CD4-positive, alpha-beta T cell treated with Interferon alpha-2 for 1 hour (primary cell): ENCODE data around the gene RUSC2.
"Not testable (repeated sequence)": the region's sequence is repeated elsewhere in the genome, so short reads cannot be mapped to it uniquely, and the experiment has no call there.

ENCODE experiments used
- DNase-seq, 2 donors: peaks; one replicate each; pipeline ENCODE4 v3.0.0-alpha.2; 2020 to 2022

Gene RUSC2

DNA sequence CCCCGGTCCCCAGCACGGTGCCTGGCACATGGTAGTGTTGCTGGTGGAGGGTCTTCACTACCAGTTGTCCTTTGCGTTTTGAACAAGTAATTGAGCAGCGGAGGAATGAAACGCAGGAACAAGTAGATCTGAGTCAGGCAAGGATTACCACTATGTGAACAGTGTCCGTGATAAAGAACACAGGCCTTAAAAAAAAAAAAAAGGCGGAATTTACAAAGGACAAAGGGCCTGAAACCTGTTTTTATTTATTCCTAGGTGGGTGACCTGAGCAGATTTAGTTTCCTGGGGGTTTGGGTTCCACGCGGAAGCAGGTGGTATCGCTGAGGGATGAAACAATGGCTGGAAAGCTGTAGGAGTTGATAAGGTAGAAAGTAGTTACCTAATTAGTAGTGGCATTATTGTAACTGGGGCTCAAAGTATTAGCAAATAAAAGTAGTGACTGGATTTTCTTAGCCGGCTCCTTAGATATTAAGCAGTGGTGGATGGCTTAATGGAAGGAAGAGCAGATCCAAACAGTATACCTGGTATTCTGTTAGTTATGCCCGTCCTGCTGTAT is 1.1 kb downstream of the RUSC2 start:
- DNase-seq = no peak

- not testable (repeated sequence) for DNase-seq
These were observed 3.2 kb downstream of the RUSC2 start for GRCh38 chr9:35493119-35493518.

DNA sequence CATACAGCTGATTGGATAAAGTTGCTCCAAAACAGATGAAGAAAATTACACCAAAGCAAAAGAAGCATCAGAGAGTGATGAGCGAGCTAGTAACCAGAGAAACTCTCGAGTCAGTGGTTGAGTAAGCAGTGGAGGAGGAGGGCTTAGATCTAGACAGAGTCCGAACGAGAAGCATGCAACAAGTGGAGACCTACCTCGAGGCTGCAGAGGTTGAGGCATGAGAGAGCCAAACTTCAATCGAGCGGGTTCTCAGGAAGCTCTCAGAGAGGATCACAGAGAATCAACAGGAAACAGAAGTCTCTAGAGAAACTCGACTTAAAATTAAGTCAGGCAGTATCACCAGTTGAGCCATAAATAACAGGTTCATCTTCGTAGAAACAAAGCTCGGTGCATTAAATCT is 6.1 kb downstream of the RUSC2 start:
- no peak for DNase-seq

DNA sequence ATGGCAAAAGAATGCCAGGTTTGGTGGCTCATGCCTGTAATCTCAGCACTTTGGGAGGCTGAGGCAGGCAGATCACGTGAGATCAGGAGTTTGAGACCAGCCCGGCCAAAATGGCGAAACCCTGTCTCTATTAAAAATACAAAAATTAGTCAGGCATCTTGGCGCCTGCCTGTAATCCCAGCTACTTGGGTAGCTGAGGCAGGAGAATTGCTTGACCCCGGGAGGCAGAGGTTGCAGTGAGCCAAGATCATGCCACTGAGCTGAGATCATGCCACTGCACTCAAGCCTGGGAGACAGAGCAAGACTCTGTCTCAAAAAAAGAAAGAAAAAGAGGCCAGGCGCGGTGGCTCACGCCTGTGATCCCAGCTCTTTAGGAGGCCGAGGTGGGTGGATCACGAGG is 8.3 kb downstream of the RUSC2 start:
- not testable (repeated sequence) for DNase-seq

GRCh38 chr9:35499029-35499700 is 9.3 kb downstream of the RUSC2 start:
- no peak for DNase-seq

- no peak for DNase-seq
These were observed 9.8 kb downstream of the RUSC2 start for GRCh38 chr9:35499701-35500030.

DNA sequence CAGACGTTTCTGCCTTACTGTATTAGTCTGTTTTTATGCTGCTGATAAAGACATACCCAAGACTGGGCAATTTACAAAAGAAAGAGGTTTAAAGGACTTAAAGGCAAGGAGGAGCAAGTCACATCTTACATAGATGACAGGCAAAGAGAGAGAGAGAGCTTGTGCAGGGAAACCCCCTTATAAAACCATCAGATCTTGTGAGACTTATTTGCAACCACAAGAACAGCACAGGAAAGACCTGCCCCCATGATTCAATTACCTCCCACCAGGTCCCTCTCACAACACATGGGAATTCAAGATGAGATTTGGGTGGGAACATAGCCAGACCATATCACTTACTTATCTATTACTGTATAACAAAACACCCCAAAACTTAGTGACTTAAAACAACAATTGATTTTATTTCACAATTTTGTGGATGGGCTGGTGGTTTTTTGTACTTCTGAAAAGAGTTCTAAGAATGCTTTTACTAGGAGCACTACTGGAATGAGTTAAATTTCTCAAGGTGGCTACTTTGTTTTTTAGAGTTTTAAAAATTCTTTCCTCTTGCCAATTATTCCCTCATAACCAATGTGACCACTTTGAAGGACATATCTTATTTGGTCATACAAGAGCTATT is 10.3 kb downstream of the RUSC2 start:
- no peak for DNase-seq

- DNase-seq = no peak
These were observed 12.0 kb downstream of the RUSC2 start for GRCh38 chr9:35501946-35502345.

- DNase-seq = no peak
These were observed 16.4 kb downstream of the RUSC2 start for GRCh38 chr9:35506359-35506758.

DNA sequence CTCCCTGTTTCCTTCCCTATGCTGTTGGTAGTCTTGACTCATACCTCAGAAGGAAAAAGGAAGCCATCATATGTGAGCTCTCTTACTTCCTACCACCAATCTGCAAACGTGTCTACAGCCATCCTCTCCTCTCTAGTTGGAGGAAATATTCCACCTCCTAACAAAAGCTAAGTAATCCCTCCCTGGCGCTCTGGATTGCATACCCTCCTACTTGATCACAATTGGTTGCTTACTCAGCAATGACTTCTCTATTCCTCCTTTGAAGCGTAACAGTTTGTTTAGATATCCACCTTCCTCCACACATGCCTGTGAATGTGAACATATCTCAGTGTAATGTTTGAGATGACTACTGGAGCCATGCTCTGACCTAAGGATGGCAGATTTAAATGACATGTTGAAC is 18.2 kb downstream of the RUSC2 start:
- no peak for DNase-seq

- no peak for DNase-seq
These were observed 20.5 kb downstream of the RUSC2 start for GRCh38 chr9:35510383-35510753.

DNA sequence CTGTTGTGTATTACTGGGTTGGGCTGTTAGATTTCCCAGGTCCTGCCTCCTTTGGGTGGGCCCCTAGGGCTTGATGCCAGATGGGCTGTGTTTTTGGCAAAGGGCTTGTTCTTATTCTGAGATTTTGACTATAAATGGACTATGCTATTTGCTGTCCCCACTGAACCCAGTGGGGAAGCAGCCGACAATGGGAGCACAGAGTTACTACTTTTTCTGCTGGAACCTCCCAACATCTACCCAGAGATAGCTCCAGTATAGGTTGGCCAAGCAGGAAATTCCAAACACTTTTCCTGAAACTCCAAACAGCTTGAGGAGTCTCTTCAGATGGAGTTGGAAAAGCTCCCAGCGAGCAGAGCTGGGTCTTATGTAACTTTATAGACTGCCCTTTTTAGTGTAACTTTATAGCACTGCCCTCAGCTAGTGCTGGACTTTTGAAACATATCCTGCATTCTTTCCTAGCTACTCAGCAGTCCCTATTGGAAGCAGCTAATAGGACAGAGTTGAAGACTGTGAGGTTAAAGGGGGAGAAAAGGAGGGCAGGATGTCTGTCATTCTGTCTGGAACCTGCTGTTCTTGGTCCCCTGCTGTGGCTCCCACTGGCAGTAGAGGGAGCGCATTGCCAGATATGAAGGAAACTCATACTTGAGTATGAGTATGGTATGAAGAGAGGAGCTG is 21.0 kb downstream of the RUSC2 start:
- no peak for DNase-seq

- no peak for DNase-seq
These were observed 21.5 kb downstream of the RUSC2 start for GRCh38 chr9:35511453-35511852.

DNA sequence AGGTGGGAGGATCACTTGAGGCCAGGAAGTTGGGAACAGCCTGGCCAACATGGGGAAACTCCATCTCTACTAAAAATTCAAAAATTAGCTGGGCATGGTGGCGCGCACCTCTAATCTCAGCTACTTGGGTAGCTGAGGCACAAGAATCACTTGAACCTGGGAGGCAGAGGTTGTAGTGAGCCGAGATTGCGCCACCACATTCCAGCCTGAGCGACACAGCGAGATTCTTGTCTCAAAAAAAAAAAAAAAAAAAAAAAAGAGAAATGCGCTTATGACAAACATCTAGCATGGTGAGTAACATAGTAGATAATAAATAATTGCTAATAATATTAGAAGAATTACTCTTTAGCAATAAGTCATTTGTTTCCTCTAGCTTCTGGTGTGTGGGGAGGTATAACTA is 25.9 kb downstream of the RUSC2 start:
- no peak for DNase-seq

GRCh38 chr9:35516479-35516878 is 26.6 kb downstream of the RUSC2 start:
- no peak for DNase-seq

- DNase-seq = no peak
These were observed 27.2 kb downstream of the RUSC2 start for GRCh38 chr9:35517131-35517530.

DNA sequence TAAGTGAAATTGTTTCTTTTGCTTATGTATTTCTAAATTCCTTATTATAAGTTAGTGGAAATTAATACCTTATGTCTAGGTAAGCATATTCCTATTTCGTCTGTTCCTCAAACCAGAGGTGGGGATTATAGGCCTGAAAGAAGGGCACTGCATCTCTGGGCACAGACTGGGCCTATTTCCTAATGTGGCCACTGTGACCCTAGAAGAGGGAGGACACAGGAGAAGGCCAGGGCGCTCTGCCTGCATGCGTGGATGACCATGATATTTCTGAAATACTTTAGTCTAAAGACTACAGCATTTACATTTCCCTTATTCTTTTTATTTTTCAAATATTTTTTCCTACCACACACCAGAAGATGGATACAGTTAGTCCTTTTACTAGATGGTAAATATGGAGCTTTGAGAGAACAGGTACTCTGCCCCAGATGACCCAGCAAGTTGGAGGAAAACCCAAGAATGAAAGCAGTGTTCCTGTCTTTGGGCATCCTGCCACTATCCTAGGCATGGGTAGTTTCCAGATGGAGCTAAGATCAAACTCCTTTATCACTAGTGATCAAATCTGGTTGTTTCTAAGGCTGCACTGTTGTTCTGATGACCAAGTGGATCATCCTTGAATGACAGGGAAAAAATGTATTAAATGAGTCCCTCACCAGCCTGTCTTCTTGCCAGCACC is 27.8 kb downstream of the RUSC2 start:
- no peak for DNase-seq

GRCh38 chr9:35518225-35518821 is 28.4 kb downstream of the RUSC2 start:
- DNase-seq = no peak

- no peak for DNase-seq
These were observed 29.2 kb downstream of the RUSC2 start for GRCh38 chr9:35518981-35519679.

DNA sequence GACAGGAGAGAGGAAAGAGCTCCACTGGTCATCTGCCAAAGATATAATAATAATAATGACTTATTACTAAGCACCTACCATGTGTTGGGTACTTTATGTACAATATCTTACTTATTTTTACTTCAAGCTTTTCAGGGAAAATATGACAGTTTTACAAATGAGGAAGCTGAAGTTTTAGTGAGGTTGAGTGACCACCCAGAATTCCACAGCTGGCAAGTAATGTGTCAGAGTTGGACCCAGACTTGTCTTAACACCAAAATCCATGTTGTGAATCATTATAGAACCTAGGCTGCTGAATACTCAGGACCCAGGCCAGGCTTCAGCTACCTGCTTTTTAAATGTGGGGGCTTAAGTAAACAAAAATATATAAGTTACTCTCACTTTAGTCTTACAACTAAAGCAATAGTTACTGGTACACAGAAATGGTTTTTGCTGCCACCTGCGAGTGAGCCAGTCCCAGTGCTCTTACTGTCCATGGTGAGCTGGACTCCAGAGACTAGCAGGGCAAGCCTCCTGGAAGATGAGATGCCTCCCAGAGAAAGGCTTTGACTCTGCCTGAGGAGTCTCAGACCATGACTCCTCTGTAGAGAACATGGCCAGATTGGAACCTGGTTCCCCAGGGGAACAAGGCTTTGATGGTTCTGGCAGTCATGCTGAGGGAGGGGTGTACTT is 29.9 kb downstream of the RUSC2 start:
- no peak for DNase-seq

- no peak for DNase-seq
These were observed 30.4 kb downstream of the RUSC2 start for GRCh38 chr9:35520364-35520710.

GRCh38 chr9:35521708-35522107 is 31.8 kb downstream of the RUSC2 start:
- no peak for DNase-seq
